GM12878 (cell line): Measurements from ENCODE around the gene NLRP6. TPM values are rescaled to one million over a fixed set of nuclear protein-coding genes. Genes with fewer than 3 reads are reported as not detected.

Source experiments
- ATAC-seq: fragments of 200-7000 bp; cut with Tn5 transposase; 3 replicates; pipeline ENCODE4 v1.9.1; 2020; ENCODE audit warnings: mild to moderate bottlenecking, moderate library complexity
- BruUV-seq: library from RNA; stranded (reverse); fragments of 400-500 nt; replicated peaks from 2 replicates; lab custom pipeline; 2021; lab: Mats Ljungman, UMichigan
- CTCF ChIA-PET: fragments of 300-600 bp; sonication (Branson Sonifier 250); formaldehyde crosslinking; extraction: SDS; loops from one replicate; lab custom pipeline; 2021; ENCODE audit warnings: inconsistent platforms; lab: Yijun Ruan, JAX
- POLR2A ChIA-PET: fragments of 350-600 bp; formaldehyde crosslinking; extraction: SDS; loops from one replicate; lab custom pipeline; 2021; ENCODE audit warnings: inconsistent platforms; lab: Charles Lee
- RAD21 ChIA-PET: fragments of 300-600 bp; sonication (Branson Sonifier 250); formaldehyde crosslinking; loops from one replicate; lab custom pipeline; 2023; ENCODE audit warnings: antibody characterized with exemption; ENCODE audit not compliant: unreplicated experiment; lab: Charles Lee
- SMC1A ChIA-PET: fragments of 300-600 bp; sonication (Branson Sonifier 250); formaldehyde crosslinking; loops from one replicate; lab custom pipeline; 2023; ENCODE audit not compliant: unreplicated experiment, uncharacterized antibody; lab: Charles Lee
- DNase-seq: peaks from one replicate; pipeline ENCODE4 v3.0.0-alpha.2; 2011; ENCODE audit warnings: low read depth, low spot score
- FAIRE-seq: peaks from 3 replicates; lab custom pipeline; 2011; peaks lifted over from hg19 to GRCh38; lab: Jason Lieb, UNC
- H2AFZ ChIP-seq: 2 replicates; pipeline ENCODE4 v1.6.0; 2011; ENCODE audit warnings: low read depth, low read length, control low read depth; ENCODE audit not compliant: control insufficient read depth
- H3K27ac ChIP-seq: 2 replicates; pipeline ENCODE4 v1.5.1; 2011; ENCODE audit warnings: control low read depth; ENCODE audit not compliant: control insufficient read depth, insufficient read depth
- H3K27me3 ChIP-seq, 2 experiments: replicated peaks in 1 of 2; 2 replicates each; pipeline versions ENCODE4 v1.6.0 to v1.6.1; 2011; ENCODE audit warnings: low read length in 1 of 2; ENCODE audit not compliant: control insufficient read depth in 2 of 2, insufficient read depth in 2 of 2
- H3K36me3 ChIP-seq, 2 experiments: 2 replicates each; pipeline ENCODE4 v1.5.1; 2011; ENCODE audit warnings: low read length in 1 of 2; ENCODE audit not compliant: control insufficient read depth in 2 of 2, insufficient read depth in 2 of 2
- H3K4me1 ChIP-seq: 2 replicates; pipeline ENCODE4 v1.6.1; 2011; ENCODE audit warnings: mild to moderate bottlenecking, low read length, moderate library complexity, mixed read lengths; ENCODE audit not compliant: control insufficient read depth, insufficient read depth
- H3K4me2 ChIP-seq: 2 replicates; pipeline ENCODE4 v1.6.0; 2011; ENCODE audit warnings: control low read depth; ENCODE audit not compliant: control insufficient read depth, insufficient read depth
- H3K4me3 ChIP-seq: fragments of 200-600 bp; sonication (generic); 2 replicates; pipeline ENCODE4 v1.5.1; 2016
- H3K79me2 ChIP-seq: 2 replicates; pipeline ENCODE4 v1.6.0; 2011; ENCODE audit warnings: low read length; ENCODE audit not compliant: control insufficient read depth, insufficient read depth
- H3K9ac ChIP-seq: 2 replicates; pipeline ENCODE4 v1.8.0; 2011; ENCODE audit warnings: low read length, control low read depth, mixed read lengths; ENCODE audit not compliant: control insufficient read depth, insufficient read depth
- H3K9me3 ChIP-seq: replicated peaks from 3 replicates; pipeline ENCODE4 v1.5.1; 2011; ENCODE audit warnings: mild to moderate bottlenecking, low read length; ENCODE audit not compliant: control insufficient read depth, insufficient read depth
- H4K20me1 ChIP-seq: 2 replicates; pipeline ENCODE4 v1.6.0; 2011; ENCODE audit not compliant: control insufficient read depth, insufficient read depth
- HCFC1 ChIP-seq: fragments of 150-350 bp; IDR thresholded peaks from 2 replicates; pipeline ENCODE4 v1.6.1; 2014; ENCODE audit warnings: low read length
- NKRF ChIP-seq: fragments of 450-650 bp; conservative IDR thresholded peaks from 2 replicates; pipeline ENCODE4 v1.6.1; 2017; ENCODE audit warnings: mild to moderate bottlenecking, moderate library complexity
- PAX8 ChIP-seq: fragments of 450-650 bp; IDR thresholded peaks from 2 replicates; pipeline ENCODE4 v1.6.1; 2017; ENCODE audit warnings: mild to moderate bottlenecking, moderate library complexity
- POLR2A ChIP-seq: IDR thresholded peaks from 2 replicates; pipeline ENCODE4 v1.6.1; 2011; ENCODE audit warnings: low read depth, mild to moderate bottlenecking, low read length
- POLR2AphosphoS2 ChIP-seq: IDR thresholded peaks from 2 replicates; pipeline ENCODE4 v1.6.1; 2011; ENCODE audit warnings: low read depth, mild to moderate bottlenecking, low read length, improper control_type of control experiment, moderate library complexity
- RELB ChIP-seq: fragments of 450-650 bp; IDR thresholded peaks from 2 replicates; pipeline ENCODE4 v1.6.1; 2017; ENCODE audit warnings: low read depth, mild to moderate bottlenecking, moderate library complexity
- RUNX3 ChIP-seq: IDR thresholded peaks from 2 replicates; pipeline ENCODE4 v1.6.1; 2012; ENCODE audit warnings: low read length, inconsistent platforms
- ZNF687 ChIP-seq: fragments of 450-650 bp; IDR thresholded peaks from 2 replicates; pipeline ENCODE4 v1.6.1; 2017; ENCODE audit warnings: mild to moderate bottlenecking, moderate library complexity
- ZZZ3 ChIP-seq: IDR thresholded peaks from 2 replicates; pipeline ENCODE4 v1.6.1; 2011; ENCODE audit warnings: low read depth; ENCODE audit not compliant: control insufficient read depth, insufficient read length
- WGBS: methylation state at CpG from one replicate; pipeline ENCODE4 v1.1.6; 2016; ENCODE audit warnings: low lambda C conversion rate; ENCODE audit not compliant: insufficient replicate concordance, insufficient coverage; ENCODE audit errors: missing lambda C conversion rate; 5-methylcytosine and 5-hydroxymethylcytosine counted together
- in situ Hi-C: fragments of 300-500 bp; cut with MboI; formaldehyde crosslinking; loops from 9 replicates; pipeline ENCODE4 v1.14.3; 2018; ENCODE audit warnings: mixed read lengths
- intact Hi-C: fragments of 100-400 bp; cut with micrococcal nuclease; formaldehyde crosslinking; loops from one replicate; pipeline ENCODE4 v1.14.2; 2022; ENCODE audit not compliant: unreplicated experiment
- polyA plus RNA-seq, 11 experiments: library from polyadenylated mRNA; depleted of rRNA in 4 of 11; unstranded in 6 of 11; stranded (reverse) in 5 of 11; fragments of >200 nt; fragmentation: Nextera tagmentation in 4 of 11; fragmentation: Illumina TruSeq in 1 of 11; extraction: Ambion mirVana in 4 of 11; extraction: Trizol in 1 of 11; gene quantifications; 1 replicate in 1 of 11; 2 replicates in 10 of 11; pipeline versions ENCODE4 v1.2.1 to v1.2.3, GENCODE V29; 2011 to 2016; ENCODE audit warnings: inconsistent platforms in 2 of 11, missing spikeins in 2 of 11, low read depth in 1 of 11
- total RNA-seq, 4 experiments: library from RNA; depleted of rRNA in 3 of 4; stranded (reverse); fragments of >200 nt in 3 of 4; fragmentation: Illumina TruSeq in 1 of 4; extraction: Trizol in 1 of 4; gene quantifications; 2 replicates each; pipeline versions ENCODE4 v1.2.1 to v1.2.3, GENCODE V29; 2013 to 2021

NLRP6 gene
- total and polyA plus RNA-seq, 10 of the 15 experiments (the other 5 are each of a cell fraction or from before 2014, with no cell fraction given) = 0.03 to 0.11 TPM; not detected in 8

- H3K4me3 ChIP-seq = peak within 1 kb of the TSS; percentile 80
- in situ Hi-C loops = no loop called here
- peak within 1 kb of the TSS; percentile 95 for H3K9ac ChIP-seq
- CTCF ChIA-PET = interaction anchor here (0.7 to 2.0 kb wide), 5 partner anchors 14 to 73 kb away, joined by 3 to 6 read pairs (median 5); partner anchors contain the start of genes BET1L and RIC8A
- peaks cover 1 to 10% of the 10 kb centered on the region in 2 experiments; a peak in 1 of 4 replicates for H3K36me3 ChIP-seq
- peak within 1 kb of the TSS; percentile 86 for H3K27ac ChIP-seq
- 1% methylated on average over 37 of the region's 70 CpGs for WGBS
- H3K4me2 ChIP-seq = peak within 1 kb of the TSS; percentile 98
- intact Hi-C loops = loop anchor here (1.0 to 2.0 kb wide), 2 partner anchors 29 to 33 kb away; partner anchors contain the start of genes BET1L and RIC8A
- BruUV-seq = no TSS peak
- SMC1A ChIA-PET = interaction anchor here (1.0 to 3.8 kb wide), 6 partner anchors 14 to 119 kb away, joined by 3 to 38 read pairs (median 4); partner anchors contain the start of gene IFITM2
- H3K4me1 ChIP-seq = no peaks in the 10 kb centered on the region
- no peaks in the 10 kb centered on the region for H4K20me1 ChIP-seq
- ATAC-seq = peak; percentile 93
- FAIRE-seq = peak; percentile 81
- H3K27me3 ChIP-seq = no peaks in the 10 kb centered on the region
- POLR2A ChIA-PET = interaction anchor here (0.9 to 2.6 kb wide), 7 partner anchors 14 to 271 kb away, joined by 3 to 27 read pairs (median 4); partner anchors contain the start of genes BET1L, RIC8A and RNH1
- RAD21 ChIA-PET = interaction anchor here (1.0 to 2.2 kb wide), 6 partner anchors 14 to 76 kb away, joined by 3 to 15 read pairs (median 4); partner anchors contain the start of genes BET1L and RIC8A
- DNase-seq = peak; percentile 42
- H3K79me2 ChIP-seq = peaks cover 38% of the 10 kb centered on the region
- peak within 1 kb of the TSS; percentile 94 for H2AFZ ChIP-seq
- H3K9me3 ChIP-seq = no peaks in the 10 kb centered on the region
- TF ChIP-seq RUNX3 = no peak
- peak; percentile 38 for TF ChIP-seq NKRF
- no peak; the same call in 1 of the 2 replicates for TF ChIP-seq HCFC1
- peak; percentile 28; the same call in 1 of the 2 replicates for TF ChIP-seq POLR2AphosphoS2
- TF ChIP-seq RELB = peak; percentile 91; the same call in 1 of the 2 replicates
- TF ChIP-seq ZNF687 = no peak; the same call in 1 of the 2 replicates
- no peak for TF ChIP-seq ZZZ3
- no peak for TF ChIP-seq PAX8
- TF ChIP-seq POLR2A = peak; percentile 83
Observed at GRCh38 chr11:235997-236773, 42.0 kb upstream of the NLRP6 start, which contains the start of gene SIRT3. TSS of gene SIRT3 (minus strand) at chr11:236342. CDS start at chr11:236328, 14 bp downstream.
